Measurements from ENCODE around the gene ZNF76. TPM values are rescaled to one million over a fixed set of nuclear protein-coding genes. Genes with fewer than 3 reads are reported as not detected.

ZNF76 gene
- 14.1 and 14.6 TPM in 2 replicates for total RNA-seq

DNA sequence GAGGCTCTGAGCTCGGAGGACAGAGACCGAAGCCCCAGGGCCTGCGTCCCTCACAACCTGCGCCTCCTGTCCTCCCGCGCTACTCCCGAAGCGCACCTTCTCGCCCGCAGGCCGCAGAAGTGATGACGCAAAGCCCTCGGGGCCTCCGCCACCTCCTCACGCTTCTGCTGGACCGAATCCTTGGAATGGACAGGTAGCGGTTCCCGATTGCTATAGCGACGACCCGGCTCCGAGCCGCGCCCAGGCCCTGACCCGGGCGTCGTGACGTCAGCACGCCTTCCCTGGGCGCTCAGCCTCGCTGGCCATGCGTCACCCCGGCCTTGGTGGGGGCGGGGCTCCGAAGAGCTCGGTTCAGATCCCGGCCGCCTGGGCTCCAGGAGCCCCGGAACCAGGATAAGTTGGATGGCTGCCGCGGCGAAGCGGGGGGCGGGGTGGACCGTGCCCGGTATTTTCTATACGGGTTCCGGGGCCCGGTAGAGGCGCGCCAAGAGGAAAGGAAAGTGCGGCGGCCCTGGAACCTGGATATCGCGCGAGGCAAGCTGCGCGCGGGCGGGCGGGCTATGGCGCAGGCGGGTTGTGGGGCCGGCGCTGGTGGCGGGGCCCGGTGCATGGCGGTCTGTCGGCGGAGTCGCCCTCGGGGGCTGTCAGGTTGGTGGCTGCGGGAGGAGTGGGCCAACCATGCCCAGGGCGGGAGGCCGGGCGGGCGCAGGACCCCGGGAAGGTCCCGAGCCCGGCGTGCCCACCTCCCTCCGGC is at the start of gene ZNF76:
Gene ZNF76, plus strand, starts transcription at position 542 of the 754 bp plus-strand sequence. CDS start 21,417 bp downstream, outside the sequence.

GRCh38 chr6:35213824-35214756 is 45.4 kb upstream of the ZNF76 start, which contains the start of gene SCUBE3:
Gene SCUBE3 (plus strand): TSS chr6:35213956. CDS start chr6:35214419, 463 bp downstream.

GRCh38 chr6:35297601-35298481 is 38.3 kb downstream of the ZNF76 start, which contains the start of gene DEF6:
Gene DEF6 (plus strand): TSS chr6:35297818. CDS start chr6:35297857, 39 bp downstream.

GRCh38 chr6:35342258-35343091 is 82.9 kb downstream of the ZNF76 start, which contains the start of gene PPARD:
Gene PPARD (plus strand): TSS chr6:35342558. CDS start chr6:35411088, 68,530 bp downstream.

Other genes with a start within 250 kb of the ZNF76 start
- gene TCP11, start 118.4 kb upstream of the ZNF76 start, total RNA-seq = 0.19 and 0.56 TPM in 2 replicates
- 26.5 and 132 TPM in 2 replicates for gene SCUBE3, start 45.8 kb upstream of the ZNF76 start, total RNA-seq
- gene DEF6, start 38.1 kb downstream of the ZNF76 start, total RNA-seq = 0.56 and 1.3 TPM in 2 replicates
- 5.1 and 13.0 TPM in 2 replicates for gene PPARD, start 82.8 kb downstream of the ZNF76 start, total RNA-seq
- 6.8 and 14.4 TPM in 2 replicates for gene FANCE, start 192.6 kb downstream of the ZNF76 start, total RNA-seq
- 2,091 and 2,203 TPM in 2 replicates for gene RPL10A, start 208.7 kb downstream of the ZNF76 start, total RNA-seq
- 5.4 and 6.9 TPM in 2 replicates for gene TEAD3, start 237.3 kb downstream of the ZNF76 start, total RNA-seq

Data from regular cardiac myocyte (primary cell).